K562 (cell line): Measurements from ENCODE around the gene CD300LD. TPM values are rescaled to one million over a fixed set of nuclear protein-coding genes. Genes with fewer than 3 reads are reported as not detected.

ENCODE experiments used
- ATAC-seq: fragments of 200-7000 bp; cut with Tn5 transposase; 3 replicates; pipeline ENCODE4 v1.9.1; 2020; ENCODE audit warnings: moderate library complexity
- BruUV-seq: library from RNA; stranded (reverse); fragments of 400-500 nt; replicated peaks from 2 replicates; lab custom pipeline; 2021; lab: Mats Ljungman, UMichigan
- CTCF ChIA-PET: fragments of 300-600 bp; formaldehyde crosslinking; extraction: SDS; loops from one replicate; lab custom pipeline; 2021; ENCODE audit warnings: low intra/inter-chr PET ratio; lab: Yijun Ruan, JAX
- POLR2A ChIA-PET: fragments of 300-600, 350-650 bp; sonication (Branson Sonifier 250); formaldehyde crosslinking; extraction: SDS; loops from one replicate; lab custom pipeline; 2021; ENCODE audit warnings: antibody characterized with exemption, inconsistent platforms; lab: Yijun Ruan, JAX
- DNase-seq, 4 experiments: peaks; one replicate each; pipeline versions ENCODE4 v3.0.0 to v3.0.0-alpha.2; 2011 to 2018; ENCODE audit warnings: low spot score in 3 of 4, mixed read lengths in 3 of 4; ENCODE audit errors: extremely low read depth in 1 of 4
- FAIRE-seq: peaks from 2 replicates; lab custom pipeline; 2011; peaks lifted over from hg19 to GRCh38; lab: Jason Lieb, UNC
- H2AFZ ChIP-seq: 2 replicates; pipeline ENCODE4 v1.6.0; 2011; ENCODE audit warnings: low read depth, low read length, control low read depth, inconsistent platforms
- H3K27ac ChIP-seq: fragments of 200-600 bp; 3 replicates; pipeline ENCODE4 v1.8.0; 2011; ENCODE audit warnings: low read depth, mild to moderate bottlenecking, control low read depth, inconsistent platforms, low read length, moderate library complexity, mixed read lengths; ENCODE audit errors: extremely low read depth
- H3K27me3 ChIP-seq, 2 experiments: fragments of 300-600 bp in 1 of 2; 2 replicates in 1 of 2; 3 replicates in 1 of 2; pipeline versions ENCODE4 v1.6.0 to v1.8.0; 2011; ENCODE audit warnings: inconsistent platforms in 2 of 2, low read length in 2 of 2, mild to moderate bottlenecking in 1 of 2, mixed read lengths in 1 of 2, moderate library complexity in 1 of 2; ENCODE audit not compliant: control insufficient read depth in 2 of 2, insufficient read depth in 2 of 2
- H3K36me3 ChIP-seq: fragments of 300-600 bp; 3 replicates; pipeline ENCODE4 v1.8.0; 2011; ENCODE audit warnings: mild to moderate bottlenecking, low read length, inconsistent platforms; ENCODE audit not compliant: control insufficient read depth, insufficient read depth
- H3K4me1 ChIP-seq, 2 experiments: fragments of 200-600 bp in 1 of 2; replicated peaks in 1 of 2; 2 replicates in 1 of 2; 3 replicates in 1 of 2; pipeline versions ENCODE4 v1.5.1 to v1.8.0; 2011; ENCODE audit warnings: inconsistent platforms in 2 of 2, low read length in 2 of 2, mild to moderate bottlenecking in 1 of 2, mixed read lengths in 1 of 2, moderate library complexity in 1 of 2; ENCODE audit not compliant: control insufficient read depth in 2 of 2, insufficient read depth in 2 of 2
- H3K4me2 ChIP-seq: 2 replicates; pipeline ENCODE4 v1.6.1; 2011; ENCODE audit warnings: low read length, control low read depth, inconsistent platforms, mixed read lengths; ENCODE audit not compliant: insufficient read depth
- H3K4me3 ChIP-seq: fragments of 200-600 bp; sonication (generic), shearing (Covaris generic); 2 replicates; pipeline ENCODE4 v1.5.1; 2016; ENCODE audit warnings: control low read depth, inconsistent platforms
- H3K79me2 ChIP-seq: fragments of 200-600 bp; 3 replicates; pipeline ENCODE4 v1.8.0; 2011; ENCODE audit warnings: low read length, inconsistent platforms; ENCODE audit not compliant: control insufficient read depth, insufficient read depth
- H3K9ac ChIP-seq, 2 experiments: 2 replicates each; pipeline versions ENCODE4 v1.6.0 to v1.6.1; 2011; ENCODE audit warnings: low read depth in 2 of 2, low read length in 2 of 2, control low read depth in 1 of 2, inconsistent platforms in 1 of 2, mild to moderate bottlenecking in 1 of 2, mixed read lengths in 1 of 2; ENCODE audit not compliant: insufficient read depth in 1 of 2
- H3K9me1 ChIP-seq: one replicate; pipeline ENCODE4 v1.6.0; 2011; ENCODE audit warnings: inconsistent platforms, mild to moderate bottlenecking, low read length, moderate library complexity; ENCODE audit not compliant: control insufficient read depth, insufficient read depth
- H3K9me3 ChIP-seq: replicated peaks from 2 replicates; pipeline ENCODE4 v1.5.1; 2011; ENCODE audit warnings: low read depth, low read length, inconsistent platforms; ENCODE audit not compliant: control insufficient read depth, insufficient read depth
- H4K20me1 ChIP-seq: replicated peaks from 2 replicates; pipeline ENCODE4 v1.6.1; 2011; ENCODE audit warnings: low read length, inconsistent platforms, mixed read lengths; ENCODE audit not compliant: control insufficient read depth, insufficient read depth
- COPS2 ChIP-seq: fragments of 450-650 bp; conservative IDR thresholded peaks from 2 replicates; pipeline ENCODE4 v1.6.1; 2016; ENCODE audit warnings: mild to moderate bottlenecking, moderate library complexity
- FUS ChIP-seq: fragments of 200-400 bp; formaldehyde crosslinking; optimal IDR thresholded peaks from 2 replicates; pipeline ENCODE3; 2017; ENCODE audit warnings: low read depth, low read length
- HMG20B ChIP-seq: fragments of 250-450 bp; sonication (Bioruptor Pico); IDR thresholded peaks from 2 replicates; pipeline ENCODE4 v1.5.0; 2021; ENCODE audit warnings: mild to moderate bottlenecking
- RFX1 ChIP-seq: fragments of 450-650 bp; IDR thresholded peaks from 2 replicates; pipeline ENCODE4 v1.6.1; 2016; ENCODE audit warnings: mild to moderate bottlenecking, moderate library complexity
- SETDB1 ChIP-seq: IDR thresholded peaks from one replicate; pipeline ENCODE4 v1.6.1; 2012; ENCODE audit warnings: low read length, control low read depth, inconsistent platforms
- SRF ChIP-seq, 2 experiments: fragments of 250-450, 450-650 bp in 1 of 2; sonication (Bioruptor Pico) in 1 of 2; sonication (generic) in 1 of 2; formaldehyde crosslinking; IDR thresholded peaks; 2 replicates each; pipeline versions ENCODE4 v1.5.0 to v1.5.1; 2020 to 2022; ENCODE audit warnings: mild to moderate bottlenecking in 1 of 2, missing genetic modification reagents in 1 of 2
- TRIM24 ChIP-seq, 2 experiments: fragments of 450-650 bp; IDR thresholded peaks; 2 replicates each; pipeline ENCODE4 v1.6.1; 2016
- ZKSCAN3 ChIP-seq: fragments of 250-450 bp; sonication (Bioruptor Pico); IDR thresholded peaks from 2 replicates; pipeline ENCODE4 v1.4.0; 2020
- ZNF263 ChIP-seq: sonication (generic); formaldehyde crosslinking; IDR thresholded peaks from 2 replicates; pipeline ENCODE4 v1.8.0; 2022; ENCODE audit warnings: mild to moderate bottlenecking, missing genetic modification reagents, borderline replicate concordance
- WGBS: fragments of 100-300 bp; shearing (Covaris generic); methylation state at CpG from one replicate; pipeline ENCODE4 v1.1.6; 2016; ENCODE audit warnings: low coverage, mixed read lengths; ENCODE audit not compliant: insufficient coverage; ENCODE audit errors: missing lambda C conversion rate; 5-methylcytosine and 5-hydroxymethylcytosine counted together
- in situ Hi-C: fragments of 300-500 bp; cut with MboI; formaldehyde crosslinking; loops from 4 replicates; pipeline ENCODE4 v1.15.0; 2018; ENCODE audit warnings: inconsistent platforms, mixed read lengths
- intact Hi-C: fragments of 100-400 bp; cut with micrococcal nuclease; formaldehyde crosslinking; loops from 2 replicates; pipeline ENCODE4 v1.14.2; 2022
- polyA plus RNA-seq, 8 experiments: library from polyadenylated mRNA; depleted of rRNA in 4 of 8; stranded (reverse) in 5 of 8; unstranded in 3 of 8; fragments of >200 nt; fragmentation: Nextera tagmentation in 2 of 8; fragmentation: Illumina TruSeq in 1 of 8; extraction: Ambion mirVana in 2 of 8; extraction: Trizol in 1 of 8; gene quantifications; 2 replicates each; pipeline versions ENCODE4 v1.2.1 to v1.2.3, GENCODE V29; 2011 to 2014; ENCODE audit warnings: inconsistent platforms in 1 of 8, missing spikeins in 1 of 8
- total RNA-seq, 7 experiments: library from RNA; depleted of rRNA in 6 of 7; stranded (reverse); fragments of >200 nt in 6 of 7; fragmentation: Illumina TruSeq in 2 of 7; extraction: Trizol in 2 of 7; gene quantifications; 2 replicates each; pipeline versions ENCODE4 v1.2.1 to v1.2.3, GENCODE V29; 2011 to 2021; ENCODE audit warnings: low replicate concordance in 1 of 7
- TF ChIP-seq, protein P1 (sequence below): fragments of 450-650 bp; conservative IDR thresholded peaks from 2 replicates; pipeline ENCODE4 v1.6.1; 2016; ENCODE audit warnings: missing genetic modification characterization, low read depth, mild to moderate bottlenecking, control low read depth, missing compliant biosample characterization
- TF ChIP-seq, protein P2 (sequence below), 3 experiments: fragments of 200-800 bp in 1 of 3; sonication (Bioruptor generic) in 1 of 3; sonication (generic) in 1 of 3; formaldehyde crosslinking in 1 of 3; IDR thresholded peaks; 2 replicates each; pipeline versions ENCODE4 v1.6.1 to v1.8.0; 2016 to 2022; ENCODE audit warnings: mild to moderate bottlenecking in 2 of 3, missing compliant biosample characterization in 2 of 3, missing genetic modification characterization in 2 of 3, missing genetic modification reagents in 1 of 3
- TF ChIP-seq, protein P3 (sequence below), 2 experiments: fragments of 450-650 bp; IDR thresholded peaks; 2 replicates each; pipeline ENCODE4 v1.6.1; 2016
- TF ChIP-seq, protein P4 (sequence below), 2 experiments: fragments of 450-650 bp in 1 of 2; sonication (generic) in 1 of 2; formaldehyde crosslinking; conservative IDR thresholded peaks; 2 replicates each; pipeline versions ENCODE4 v1.4.0 to v1.8.1; 2020 to 2022; ENCODE audit warnings: mild to moderate bottlenecking in 1 of 2, missing genetic modification reagents in 1 of 2
- TF ChIP-seq, protein P5 (sequence below): fragments of 450-650 bp; IDR thresholded peaks from 2 replicates; pipeline ENCODE4 v1.6.1; 2016; ENCODE audit warnings: borderline replicate concordance

Gene CD300LD
- total and polyA plus RNA-seq, 9 of the 15 experiments (the other 6 are each of a cell fraction or from before 2014, with no cell fraction given), result not detected

DNA sequence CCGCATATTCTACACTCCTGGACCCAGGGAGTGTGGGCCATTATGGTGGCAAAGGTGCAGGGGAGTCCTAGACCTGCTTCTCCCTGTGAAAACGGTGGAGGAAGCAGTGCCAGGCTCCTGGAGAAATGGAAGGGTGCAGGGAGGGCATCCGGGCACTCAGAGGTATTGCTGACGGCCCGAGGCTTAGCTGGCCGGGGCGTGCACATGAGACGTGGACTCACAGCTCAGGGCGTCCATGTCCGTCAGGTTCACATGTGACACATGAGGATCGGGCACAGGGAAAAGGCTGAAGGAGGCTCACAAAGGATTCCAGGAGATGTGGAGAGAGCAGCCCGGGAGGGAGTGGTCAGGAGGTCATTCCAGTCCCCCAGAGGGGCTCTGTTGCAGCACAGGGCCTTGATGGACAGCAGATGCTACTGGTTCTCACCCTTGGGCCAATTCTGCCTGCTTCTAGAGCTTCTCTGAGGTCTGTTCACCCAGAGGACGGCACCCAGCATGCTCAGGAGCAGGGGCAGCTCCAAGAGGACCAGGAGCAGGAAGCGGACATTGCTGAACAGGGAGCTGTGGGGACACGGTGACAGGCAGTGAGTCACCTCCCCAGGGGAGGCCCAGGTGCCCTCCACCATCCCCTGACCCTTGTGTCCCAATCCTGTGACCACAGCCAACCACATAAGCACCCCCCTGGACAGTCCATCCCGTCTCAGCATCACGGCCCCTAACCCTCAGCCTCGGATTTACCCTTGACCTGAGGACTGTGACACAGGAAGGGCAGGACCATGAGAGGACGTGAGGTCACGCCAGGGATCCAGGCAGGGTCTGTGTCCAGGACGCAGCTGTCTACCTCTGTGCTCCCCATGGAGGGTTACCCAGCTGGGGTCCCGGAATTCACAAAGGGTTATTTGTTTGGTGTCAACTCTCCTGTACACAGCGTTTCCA is 50.6 kb downstream of the CD300LD start:
- H3K9me3 ChIP-seq, result no peaks in the 10 kb centered on the region
- no peaks in the 10 kb centered on the region; a peak in 1 of 5 replicates for H3K4me1 ChIP-seq
- H2AFZ ChIP-seq, result no peak overlapping the region
- no peaks in the 10 kb centered on the region for H3K36me3 ChIP-seq
- H4K20me1 ChIP-seq, result no peaks in the 10 kb centered on the region; the same call in 1 of the 2 replicates
- BruUV-seq, result no TSS peak
- WGBS, result 1% methylated on average over 21 of the region's 23 CpGs
- FAIRE-seq (no peak), ATAC-seq (no peak), DNase-seq (no peak)
- ChIA-PET POLR2A (no interaction called here), CTCF (no interaction called here)
- H3K4me3 ChIP-seq, result no peak overlapping the region
- H3K9ac ChIP-seq, result no peak overlapping the region
- H3K27ac ChIP-seq, result no peak overlapping the region
- intact Hi-C loops, result no loop called here
- no peaks in the 10 kb centered on the region for H3K9me1 ChIP-seq
- in situ Hi-C loops, result no loop called here
- H3K4me2 ChIP-seq, result no peak overlapping the region
- no peaks in the 10 kb centered on the region for H3K79me2 ChIP-seq
- peaks cover 0 to 76% of the 10 kb centered on the region in 2 experiments; a peak in 3 of 5 replicates for H3K27me3 ChIP-seq
- TF ChIP-seq, protein P1, sequence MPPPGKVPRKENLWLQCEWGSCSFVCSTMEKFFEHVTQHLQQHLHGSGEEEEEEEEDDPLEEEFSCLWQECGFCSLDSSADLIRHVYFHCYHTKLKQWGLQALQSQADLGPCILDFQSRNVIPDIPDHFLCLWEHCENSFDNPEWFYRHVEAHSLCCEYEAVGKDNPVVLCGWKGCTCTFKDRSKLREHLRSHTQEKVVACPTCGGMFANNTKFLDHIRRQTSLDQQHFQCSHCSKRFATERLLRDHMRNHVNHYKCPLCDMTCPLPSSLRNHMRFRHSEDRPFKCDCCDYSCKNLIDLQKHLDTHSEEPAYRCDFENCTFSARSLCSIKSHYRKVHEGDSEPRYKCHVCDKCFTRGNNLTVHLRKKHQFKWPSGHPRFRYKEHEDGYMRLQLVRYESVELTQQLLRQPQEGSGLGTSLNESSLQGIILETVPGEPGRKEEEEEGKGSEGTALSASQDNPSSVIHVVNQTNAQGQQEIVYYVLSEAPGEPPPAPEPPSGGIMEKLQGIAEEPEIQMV (tag), result no peak
- TF ChIP-seq FUS (no peak), ZKSCAN3 (CRISPR knock-in tag) (no peak), RFX1 (no peak), HMG20B (CRISPR knock-in tag) (no peak), SRF (CRISPR knock-in tag; IDR thresholded peaks at IDR 0.05) (no peak), TRIM24 (IDR thresholded peaks at IDR 0.05) (no peak), COPS2 (no peak), SETDB1 (no peak), ZNF263 (CRISPR knock-in tag) (no peak)
- TF ChIP-seq, protein P2, sequence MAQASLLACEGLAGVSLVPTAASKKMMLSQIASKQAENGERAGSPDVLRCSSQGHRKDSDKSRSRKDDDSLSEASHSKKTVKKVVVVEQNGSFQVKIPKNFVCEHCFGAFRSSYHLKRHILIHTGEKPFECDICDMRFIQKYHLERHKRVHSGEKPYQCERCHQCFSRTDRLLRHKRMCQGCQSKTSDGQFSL (CRISPR knock-in tag; IDR thresholded peaks at IDR 0.05), result no peak
- TF ChIP-seq, protein P2 (tag; IDR thresholded peaks at IDR 0.05), result no peak
- TF ChIP-seq, protein P3, sequence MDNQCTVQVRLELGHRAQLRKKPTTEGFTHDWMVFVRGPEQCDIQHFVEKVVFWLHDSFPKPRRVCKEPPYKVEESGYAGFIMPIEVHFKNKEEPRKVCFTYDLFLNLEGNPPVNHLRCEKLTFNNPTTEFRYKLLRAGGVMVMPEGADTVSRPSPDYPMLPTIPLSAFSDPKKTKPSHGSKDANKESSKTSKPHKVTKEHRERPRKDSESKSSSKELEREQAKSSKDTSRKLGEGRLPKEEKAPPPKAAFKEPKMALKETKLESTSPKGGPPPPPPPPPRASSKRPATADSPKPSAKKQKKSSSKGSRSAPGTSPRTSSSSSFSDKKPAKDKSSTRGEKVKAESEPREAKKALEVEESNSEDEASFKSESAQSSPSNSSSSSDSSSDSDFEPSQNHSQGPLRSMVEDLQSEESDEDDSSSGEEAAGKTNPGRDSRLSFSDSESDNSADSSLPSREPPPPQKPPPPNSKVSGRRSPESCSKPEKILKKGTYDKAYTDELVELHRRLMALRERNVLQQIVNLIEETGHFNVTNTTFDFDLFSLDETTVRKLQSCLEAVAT (IDR thresholded peaks at IDR 0.05), result no peak
- TF ChIP-seq, protein P4, sequence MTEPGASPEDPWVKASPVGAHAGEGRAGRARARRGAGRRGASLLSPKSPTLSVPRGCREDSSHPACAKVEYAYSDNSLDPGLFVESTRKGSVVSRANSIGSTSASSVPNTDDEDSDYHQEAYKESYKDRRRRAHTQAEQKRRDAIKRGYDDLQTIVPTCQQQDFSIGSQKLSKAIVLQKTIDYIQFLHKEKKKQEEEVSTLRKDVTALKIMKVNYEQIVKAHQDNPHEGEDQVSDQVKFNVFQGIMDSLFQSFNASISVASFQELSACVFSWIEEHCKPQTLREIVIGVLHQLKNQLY (CRISPR knock-in tag; conservative IDR thresholded peaks at IDR 0.05), result no peak
- TF ChIP-seq, protein P5, sequence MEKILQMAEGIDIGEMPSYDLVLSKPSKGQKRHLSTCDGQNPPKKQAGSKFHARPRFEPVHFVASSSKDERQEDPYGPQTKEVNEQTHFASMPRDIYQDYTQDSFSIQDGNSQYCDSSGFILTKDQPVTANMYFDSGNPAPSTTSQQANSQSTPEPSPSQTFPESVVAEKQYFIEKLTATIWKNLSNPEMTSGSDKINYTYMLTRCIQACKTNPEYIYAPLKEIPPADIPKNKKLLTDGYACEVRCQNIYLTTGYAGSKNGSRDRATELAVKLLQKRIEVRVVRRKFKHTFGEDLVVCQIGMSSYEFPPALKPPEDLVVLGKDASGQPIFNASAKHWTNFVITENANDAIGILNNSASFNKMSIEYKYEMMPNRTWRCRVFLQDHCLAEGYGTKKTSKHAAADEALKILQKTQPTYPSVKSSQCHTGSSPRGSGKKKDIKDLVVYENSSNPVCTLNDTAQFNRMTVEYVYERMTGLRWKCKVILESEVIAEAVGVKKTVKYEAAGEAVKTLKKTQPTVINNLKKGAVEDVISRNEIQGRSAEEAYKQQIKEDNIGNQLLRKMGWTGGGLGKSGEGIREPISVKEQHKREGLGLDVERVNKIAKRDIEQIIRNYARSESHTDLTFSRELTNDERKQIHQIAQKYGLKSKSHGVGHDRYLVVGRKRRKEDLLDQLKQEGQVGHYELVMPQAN, result no peak
